GM19035 (cell line): Measurements from ENCODE around the gene PIGX.

ENCODE experiments used
- ATAC-seq: cut with Tn5 transposase; IDR thresholded peaks from one replicate; pipeline ENCODE4 v1.9.1; 2021; ENCODE audit not compliant: unreplicated experiment

The PIGX gene

DNA sequence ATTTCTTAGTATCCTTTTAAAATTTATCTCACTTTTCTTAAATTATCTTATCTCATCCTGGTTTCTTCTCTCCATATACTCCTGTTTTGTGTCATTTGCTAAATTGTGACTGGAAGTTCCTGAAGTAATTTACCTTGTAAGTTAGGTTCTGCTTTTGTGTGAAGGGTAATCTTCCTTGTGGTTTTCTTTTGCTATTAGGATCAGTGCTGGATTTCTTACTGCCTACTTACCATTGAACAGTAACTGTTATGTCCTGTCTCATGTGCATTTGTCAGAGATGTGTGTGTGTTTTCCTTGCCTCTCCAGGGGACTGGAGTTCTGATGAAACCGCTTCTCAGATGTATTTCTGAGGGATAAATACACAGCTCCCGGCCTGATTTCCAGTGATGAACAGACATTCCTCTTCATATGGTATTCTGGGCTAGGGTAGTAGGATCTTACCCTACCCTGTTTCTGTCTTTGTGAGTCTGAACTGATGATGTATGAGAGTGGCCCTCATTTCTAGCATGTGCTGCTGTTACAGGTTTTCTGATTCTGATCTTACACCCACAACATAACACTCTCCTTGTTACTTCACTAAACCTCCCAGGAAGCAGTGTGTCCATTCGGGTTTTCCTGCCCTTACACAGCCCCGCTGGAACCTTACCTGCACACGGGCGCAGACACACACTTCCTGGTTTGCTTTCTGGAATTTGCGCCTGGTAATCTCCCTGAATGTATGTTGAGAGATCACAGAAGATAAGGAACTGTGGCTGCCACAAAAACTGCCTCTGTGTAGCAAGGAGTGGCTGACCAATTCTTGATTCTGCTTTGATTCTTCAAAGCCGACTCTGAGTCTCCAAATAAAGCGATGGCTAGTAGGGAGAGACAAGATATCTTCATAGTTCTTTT, 42.2 kb downstream of the PIGX start:
- ATAC-seq: no peak

DNA sequence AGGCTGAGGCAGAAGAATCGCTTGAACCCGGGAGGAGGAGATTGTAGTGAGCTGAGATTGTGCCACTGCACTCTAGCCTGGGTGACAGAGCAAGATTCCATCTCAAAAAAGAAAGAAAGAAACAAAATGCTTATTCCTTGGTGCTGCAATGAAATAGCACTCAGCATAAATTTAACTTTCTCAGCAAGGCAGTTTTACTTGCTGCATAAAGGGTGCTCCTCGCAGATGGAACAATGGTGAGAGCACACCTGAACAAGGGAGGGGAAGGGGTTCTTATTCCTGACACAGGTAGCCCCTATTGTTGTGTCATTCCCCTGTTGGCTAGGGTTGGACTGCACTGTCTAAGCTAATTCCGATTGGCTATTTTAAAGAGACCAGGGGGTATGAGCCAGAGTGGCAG, 44.6 kb downstream of the PIGX start:
- no peak for ATAC-seq

GRCh38 chr3:196757876-196758739, 45.9 kb downstream of the PIGX start:
- no peak for ATAC-seq

DNA sequence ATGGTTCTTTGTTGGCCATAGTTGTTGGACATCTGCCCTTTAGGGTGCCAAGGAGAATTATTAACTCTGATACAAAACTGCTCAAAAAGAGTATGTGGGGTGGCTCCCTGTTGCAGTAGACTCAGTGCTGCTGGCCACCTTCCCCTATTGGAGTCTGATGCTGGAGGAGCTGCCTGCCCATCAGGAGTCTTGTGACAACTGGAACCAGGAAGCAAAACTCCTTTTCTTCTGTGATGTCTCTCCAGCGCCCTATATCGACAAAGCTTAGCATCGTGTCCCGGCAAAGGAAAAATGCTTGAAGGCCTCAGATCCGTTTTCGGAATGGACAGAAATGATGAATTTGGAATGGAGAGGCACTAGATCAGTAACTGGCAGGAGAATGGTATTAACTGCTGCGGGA, 51.0 kb downstream of the PIGX start:
- ATAC-seq: no peak

DNA sequence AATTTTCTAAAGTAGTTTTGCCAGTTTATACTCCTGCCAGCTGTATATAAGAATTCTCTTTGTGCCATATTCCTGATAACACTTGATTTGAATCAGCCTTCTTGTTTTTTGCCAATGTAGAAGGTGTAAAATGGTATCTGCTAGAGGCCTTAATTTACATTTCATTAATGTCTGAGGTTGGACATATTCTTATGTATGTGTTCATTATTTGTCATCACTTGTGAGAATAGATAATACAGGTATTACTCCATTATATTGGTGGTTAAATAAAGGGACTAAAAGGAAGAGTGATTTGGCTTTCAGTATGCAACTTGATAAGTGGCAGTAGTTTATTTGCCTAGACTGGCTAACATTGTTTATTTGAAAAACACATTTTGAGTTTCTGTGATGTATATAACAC, 53.3 kb downstream of the PIGX start:
- no peak for ATAC-seq

DNA sequence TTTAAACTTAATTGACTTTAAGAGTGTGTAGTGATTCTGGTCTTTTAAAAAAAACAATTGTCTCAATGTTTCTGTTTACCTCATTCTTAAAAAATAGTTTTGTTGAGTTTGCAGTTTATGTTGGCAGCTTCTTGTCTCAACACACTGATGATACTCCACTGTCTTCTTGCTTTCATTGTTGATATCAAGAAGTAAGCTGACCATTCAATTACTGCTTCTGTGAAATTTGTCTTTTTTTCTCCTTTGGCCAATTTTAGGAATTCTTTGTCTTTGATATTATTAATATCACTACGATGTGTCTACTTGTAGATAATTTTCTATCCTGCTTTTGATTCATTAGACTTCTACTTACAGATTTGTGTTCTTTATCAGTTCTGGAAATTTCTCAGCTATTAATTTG, 58.9 kb downstream of the PIGX start:
- no peak for ATAC-seq

DNA sequence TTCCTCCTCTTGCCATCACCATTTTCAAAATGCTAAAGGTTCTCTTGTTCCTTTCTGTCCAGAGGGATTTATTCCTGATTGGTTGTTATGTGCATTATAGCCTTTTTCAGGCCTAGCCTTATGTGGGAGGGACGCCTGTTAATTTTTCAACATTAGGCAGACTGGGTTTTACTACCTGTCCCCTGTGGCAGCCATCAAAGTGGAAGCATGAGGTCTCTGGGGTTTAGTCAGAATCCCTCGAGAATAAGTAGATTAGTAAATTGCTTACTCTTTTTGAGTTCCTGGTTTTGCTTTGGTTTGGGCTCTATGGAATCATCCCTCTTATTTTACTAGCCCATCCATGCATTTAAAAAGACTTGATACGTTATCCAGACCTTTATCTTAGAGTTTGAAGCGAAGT, 59.9 kb downstream of the PIGX start:
- no peak for ATAC-seq

- no peak for ATAC-seq
These were observed 60.7 kb downstream of the PIGX start for GRCh38 chr3:196772897-196773296.

GRCh38 chr3:196774191-196774820, 62.1 kb downstream of the PIGX start:
- ATAC-seq: no peak

- ATAC-seq: no peak
These were observed 62.8 kb downstream of the PIGX start for GRCh38 chr3:196774848-196775422.

DNA sequence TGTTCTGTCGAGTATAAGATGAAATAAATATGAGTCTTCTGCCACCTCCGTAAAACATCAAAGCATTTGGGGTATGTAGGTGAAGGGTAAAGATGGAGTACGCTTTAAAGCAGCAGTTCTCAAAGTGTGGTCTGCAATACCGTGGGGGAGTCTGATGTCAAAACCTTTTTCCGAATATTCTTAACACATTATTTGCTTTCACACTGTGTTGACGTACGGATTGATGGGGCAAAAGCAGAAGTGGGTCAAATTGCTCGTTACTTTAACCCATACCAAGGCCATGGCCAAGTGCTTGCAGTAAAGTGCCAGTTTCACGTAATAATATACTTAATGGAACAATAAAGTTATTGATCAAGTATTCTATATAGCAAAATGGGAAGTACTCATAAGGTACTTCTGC, 63.8 kb downstream of the PIGX start:
- ATAC-seq: no peak

GRCh38 chr3:196777836-196778235, 65.7 kb downstream of the PIGX start:
- ATAC-seq: no peak

GRCh38 chr3:196778755-196779154, 66.6 kb downstream of the PIGX start:
- ATAC-seq: no peak

GRCh38 chr3:196782511-196782910, 70.3 kb downstream of the PIGX start:
- ATAC-seq: no peak
